HL-60 (cell line): ENCODE measurements around the gene COX7A2.

Experiments
- CTCF ChIP-seq: IDR thresholded peaks from one replicate; pipeline ENCODE4 v1.5.1; 2011; ENCODE audit warnings: low read length, control low read depth, inconsistent platforms; ENCODE audit not compliant: insufficient read depth
- POLR2AphosphoS5 ChIP-seq: IDR thresholded peaks from 2 replicates; pipeline ENCODE4 v1.6.1; 2012; ENCODE audit warnings: low read depth
- REST ChIP-seq: IDR thresholded peaks from 2 replicates; pipeline ENCODE4 v1.6.1; 2012; ENCODE audit warnings: low read depth; ENCODE audit not compliant: insufficient replicate concordance

- TF ChIP-seq CTCF (no peak), REST (no peak), POLR2AphosphoS5 (no peak)
These were observed 55.2 kb downstream of the COX7A2 start for GRCh38 chr6:75188221-75188925.
